Placental epithelial cell (primary cell): ENCODE results near the gene CCNYL1. TPM values are rescaled to one million over a fixed set of nuclear protein-coding genes. Genes with fewer than 3 reads are reported as not detected.

ENCODE experiments used
- small RNA-seq: library from RNA; depleted of rRNA; stranded (forward); fragments of <200 nt; gene quantifications from one replicate; pipeline ENCODE3, GENCODE V24; 2012
- total RNA-seq: library from RNA; depleted of rRNA; stranded (reverse); fragments of >200 nt; gene quantifications from 2 replicates; pipeline ENCODE4 v1.2.3, GENCODE V29; 2012

CCNYL1 gene
- total RNA-seq, result 9.0 and 13.7 TPM in 2 replicates

GRCh38 chr2:207710814-207711740 is at the start of gene CCNYL1:
Gene CCNYL1, plus strand, starts transcription at chr2:207711640. Its CDS starts 257 bp downstream, at chr2:207711897.

Small RNAs within 50 kb of the gene (small RNA-seq; reads per million reads assigned to genes)
- not detected for gene RF00019
- gene RNU6-664P, result not detected

Other genes starting within 250 kb of the CCNYL1 start
- gene CREB1, start 181.7 kb upstream of the CCNYL1 start, total RNA-seq, result 30.6 and 50.0 TPM in 2 replicates
- 6.7 and 11.6 TPM in 2 replicates for gene METTL21A, start 86.2 kb upstream of the CCNYL1 start, total RNA-seq
- gene FZD5, start 58.3 kb downstream of the CCNYL1 start, total RNA-seq, result 0.39 and 0.65 TPM in 2 replicates